Right lung (tissue), 5 donors: Measurements from ENCODE around the gene MZT2A. TPM values are rescaled to one million over a fixed set of nuclear protein-coding genes. Genes with fewer than 3 reads are reported as not detected.
"Not testable (repeated sequence)": the region's sequence is repeated elsewhere in the genome, so short reads cannot be mapped to it uniquely, and the experiment has no call there.

Experiments used
- DNase-seq, 2 donors: peaks; one replicate each; pipeline ENCODE4 v3.0.0-alpha.2; 2013
- polyA plus RNA-seq, 5 donors: library from polyadenylated mRNA; unstranded; fragments of 120-200 nt; gene quantifications; one replicate each; pipeline versions ENCODE4 v1.2.1 to v1.2.3, GENCODE V29; 2013; ENCODE audit warnings: inconsistent platforms in 1 of 5, low replicate concordance in 1 of 5; ENCODE audit not compliant: insufficient read length in 5 of 5, insufficient read depth in 1 of 5

The MZT2A gene
- polyA plus RNA-seq, 5 donors, result 31.7 to 85.8 (median 46.8) TPM

DNA sequence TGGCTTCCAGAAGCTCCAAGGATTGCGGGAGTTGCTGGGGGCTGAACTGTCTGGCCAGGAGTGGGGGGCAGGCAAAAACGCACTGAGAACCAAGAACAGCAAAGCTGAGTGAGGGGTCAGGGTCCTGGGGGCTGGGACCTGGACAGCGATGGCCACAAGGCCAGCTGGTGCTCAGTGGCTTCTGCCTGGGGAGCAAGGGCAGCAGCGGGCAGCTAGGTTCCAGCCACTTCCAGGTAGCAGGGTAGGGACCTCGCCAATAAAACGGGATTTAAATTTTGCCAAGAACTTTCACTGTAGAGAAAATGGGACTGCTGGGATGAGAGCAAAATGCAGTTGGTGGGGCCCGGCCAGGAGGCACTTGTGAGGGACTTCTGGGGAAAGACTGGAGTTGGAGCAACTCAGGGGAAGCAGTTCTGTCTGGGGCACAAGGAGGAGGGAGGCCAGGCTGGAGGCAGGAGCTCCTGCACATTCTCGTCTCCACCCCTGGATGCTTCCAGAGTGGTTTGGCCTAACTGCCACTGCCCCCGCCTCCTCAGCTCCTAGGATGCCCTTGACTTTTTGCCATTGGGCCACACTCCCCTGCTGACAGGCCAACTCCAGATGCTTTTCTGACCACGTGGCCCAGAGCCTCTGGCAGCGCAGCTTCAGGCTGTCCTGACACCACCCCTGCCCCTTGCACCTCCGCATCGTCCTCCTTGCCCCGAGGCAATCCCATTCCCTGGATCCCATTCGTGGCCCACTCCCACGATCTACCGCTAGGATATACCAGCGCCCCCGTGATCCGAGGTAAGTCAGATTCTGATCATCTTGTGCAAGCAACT, 30.0 kb upstream of the MZT2A start:
- DNase-seq, result no peak

DNA sequence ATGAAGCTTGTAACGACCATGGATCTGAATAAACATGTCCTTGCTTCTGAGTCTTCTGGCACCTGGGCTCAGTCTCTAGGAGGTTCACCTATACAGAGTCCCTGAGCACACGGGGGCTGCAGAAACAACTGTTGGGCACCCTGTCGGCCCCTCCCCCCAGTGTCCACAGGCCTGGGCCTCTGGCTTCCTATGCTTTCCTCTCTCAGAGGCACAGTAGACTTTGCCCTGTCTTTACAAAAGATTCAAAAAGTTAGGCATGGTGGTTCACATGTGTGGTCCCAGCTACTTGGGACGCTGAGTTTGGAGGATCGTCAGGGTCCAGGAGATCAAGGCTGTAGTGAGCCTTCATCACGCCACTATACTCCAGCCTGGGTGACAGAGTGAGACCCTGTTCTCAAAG, 29.3 kb upstream of the MZT2A start:
- not testable (repeated sequence) for DNase-seq

DNA sequence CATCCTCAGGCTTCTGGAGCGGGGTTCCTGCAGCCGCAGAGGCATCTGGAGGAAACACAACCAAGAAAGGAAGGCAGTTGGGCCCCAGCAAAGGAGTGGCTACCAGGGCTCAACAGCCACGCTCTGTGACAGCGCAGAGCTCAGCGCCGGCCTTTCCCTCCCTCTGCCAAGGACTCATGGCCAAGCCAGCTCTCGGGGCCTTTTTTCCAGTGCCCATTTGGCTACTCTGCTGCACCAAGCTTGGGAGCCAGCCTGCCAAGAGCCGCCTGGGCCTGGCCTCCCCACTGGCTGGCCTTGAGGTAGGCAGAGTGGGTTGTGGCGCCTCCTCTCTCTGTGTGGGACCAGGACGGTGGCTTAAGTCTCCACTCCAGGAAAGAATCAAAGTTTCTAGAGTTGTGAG, 28.3 kb upstream of the MZT2A start:
- no peak for DNase-seq

DNA sequence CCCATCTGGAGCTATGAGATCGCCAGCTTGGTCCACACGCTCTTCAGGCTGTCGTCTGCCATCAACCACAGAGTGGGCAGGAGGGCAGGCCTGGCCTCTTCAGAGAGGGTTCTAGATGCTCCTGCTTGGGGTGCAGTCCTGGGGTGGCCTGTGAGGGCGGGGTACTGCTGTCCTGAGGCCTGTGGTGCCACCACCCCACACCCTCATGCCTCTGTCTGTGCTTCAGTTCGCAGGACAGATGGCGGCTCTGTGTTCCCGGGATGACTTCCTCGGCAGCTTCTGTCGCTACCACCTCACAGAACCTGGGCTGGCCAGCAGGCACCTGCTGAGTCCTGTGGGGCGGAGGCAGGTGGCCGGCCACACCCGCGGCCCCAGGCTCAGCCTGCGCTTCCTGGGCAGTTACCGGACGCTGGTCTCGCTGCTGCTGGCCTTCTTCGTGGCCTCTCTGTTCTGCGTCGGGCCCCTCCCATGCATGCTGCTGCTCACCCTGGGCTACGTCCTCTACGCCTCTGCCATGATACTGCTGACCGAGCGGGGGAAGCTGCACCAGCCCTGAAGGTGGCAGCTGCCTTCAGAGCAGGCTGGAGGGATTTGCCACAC, 27.8 kb upstream of the MZT2A start:
- not testable (repeated sequence) for DNase-seq

DNA sequence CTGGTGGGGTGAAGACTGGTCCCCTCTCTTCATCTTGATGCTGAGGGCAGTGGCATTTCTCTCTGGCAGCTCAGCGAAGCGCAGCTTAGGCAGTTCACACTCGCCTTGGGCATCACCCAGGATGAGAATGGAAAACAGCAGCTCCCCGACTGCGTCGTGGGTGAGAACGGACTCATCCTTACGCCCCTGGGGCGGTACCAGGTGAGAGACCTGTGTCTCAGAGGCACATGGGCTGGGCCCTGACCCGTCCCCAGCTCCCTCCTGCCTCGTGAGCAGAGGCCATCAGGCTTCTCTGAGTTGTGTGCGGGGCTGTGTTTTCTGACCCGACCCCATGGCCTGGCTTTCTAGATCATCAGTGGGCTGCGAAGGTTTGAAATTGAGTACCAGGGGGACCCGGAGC, 27.3 kb upstream of the MZT2A start:
- no peak for DNase-seq

DNA sequence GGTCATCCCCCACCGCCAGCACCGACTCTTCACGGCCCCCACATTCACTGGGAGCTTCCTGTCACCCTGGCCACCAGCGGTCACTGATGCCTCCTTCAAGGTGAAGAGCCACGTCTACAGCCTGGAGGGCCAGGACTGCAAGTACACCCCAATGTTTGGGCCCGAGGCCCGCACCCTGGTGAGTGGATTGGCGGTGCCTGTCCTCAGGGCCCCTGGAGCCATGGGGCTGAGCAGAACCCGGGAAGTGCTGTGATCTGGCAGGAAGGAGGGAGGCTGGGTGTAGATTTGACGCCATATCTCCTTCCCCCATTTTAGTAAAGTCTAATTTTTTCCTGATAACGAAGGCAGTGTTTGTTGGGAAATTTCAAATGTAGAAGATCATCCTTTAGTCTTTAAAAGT, 26.3 kb upstream of the MZT2A start:
- DNase-seq, result not testable (repeated sequence)

DNA sequence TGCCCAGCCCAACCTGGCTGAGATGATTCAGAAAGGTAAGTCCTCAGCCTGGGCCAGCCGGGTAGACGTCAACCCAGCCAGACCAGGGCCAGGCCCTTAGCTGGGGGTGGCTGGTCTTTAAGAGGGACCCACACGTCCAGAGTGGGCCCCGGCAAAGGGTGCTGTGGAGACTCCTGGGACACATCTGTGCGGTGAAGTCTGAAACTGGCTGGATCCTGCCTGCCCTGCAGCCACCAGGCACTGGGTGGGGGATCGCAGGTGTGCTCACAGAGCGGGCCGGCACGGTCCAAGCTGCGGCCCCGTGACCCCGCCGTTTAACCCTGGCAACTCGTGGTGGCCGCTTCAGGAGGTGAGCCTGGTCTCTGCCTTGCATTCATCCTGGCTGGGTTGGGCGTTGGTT, 25.7 kb upstream of the MZT2A start:
- DNase-seq, result not testable (repeated sequence)

DNA sequence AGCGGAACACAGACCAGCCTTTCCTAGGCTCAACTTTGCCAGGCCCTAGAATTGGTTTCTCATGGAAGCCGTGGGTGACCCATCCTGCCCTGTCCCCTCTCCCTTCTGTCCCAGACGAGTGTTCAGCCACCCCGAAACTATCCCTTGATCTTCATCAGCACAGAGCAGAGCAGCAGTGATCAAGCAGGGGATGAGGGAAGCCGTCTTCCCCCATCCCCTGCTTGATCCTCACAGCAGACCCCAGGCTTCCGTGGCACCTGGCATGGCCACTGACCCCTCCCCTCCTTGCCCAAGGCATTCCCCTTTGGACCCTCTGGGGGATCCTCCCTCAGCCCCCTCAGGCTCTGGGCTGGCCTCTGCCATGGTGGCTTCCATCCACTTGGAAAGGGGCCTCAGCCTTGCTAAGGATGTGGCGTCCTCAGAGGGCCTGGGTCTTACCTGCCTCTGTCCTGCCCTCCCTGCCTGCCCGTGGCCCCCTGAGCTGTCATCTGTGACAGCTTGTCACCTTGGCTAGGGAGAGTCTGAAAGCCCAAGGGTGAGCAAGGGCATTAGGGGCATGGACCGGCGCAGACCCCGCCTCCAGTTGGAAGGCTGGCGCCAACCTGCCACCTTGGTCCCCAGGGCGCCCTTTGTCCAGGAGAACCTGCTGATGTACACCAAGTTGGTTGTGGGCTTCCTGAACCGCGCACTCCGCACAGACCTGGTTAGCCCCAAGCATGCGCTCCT, 25.1 kb upstream of the MZT2A start:
- DNase-seq, result no peak

DNA sequence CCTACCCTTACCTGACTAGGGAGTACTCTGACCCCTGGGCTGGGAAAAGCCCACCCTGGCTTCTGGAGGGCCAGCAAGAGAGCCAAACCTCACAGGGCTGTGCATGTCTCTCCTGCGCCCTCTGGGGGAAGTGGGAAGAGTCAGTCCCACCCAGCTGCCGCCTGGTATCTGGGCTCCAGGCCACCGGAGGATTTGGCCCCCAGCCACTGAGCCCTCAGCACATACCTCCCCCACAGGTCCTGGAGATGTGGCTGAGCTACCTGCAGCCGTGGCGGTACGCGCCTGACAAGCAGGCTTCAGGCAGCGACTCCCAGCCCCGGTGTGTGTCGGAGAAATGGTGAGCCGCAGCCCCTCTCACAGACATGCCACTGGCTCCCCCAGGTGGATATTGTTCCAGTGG, 24.4 kb upstream of the MZT2A start:
- not testable (repeated sequence) for DNase-seq

DNA sequence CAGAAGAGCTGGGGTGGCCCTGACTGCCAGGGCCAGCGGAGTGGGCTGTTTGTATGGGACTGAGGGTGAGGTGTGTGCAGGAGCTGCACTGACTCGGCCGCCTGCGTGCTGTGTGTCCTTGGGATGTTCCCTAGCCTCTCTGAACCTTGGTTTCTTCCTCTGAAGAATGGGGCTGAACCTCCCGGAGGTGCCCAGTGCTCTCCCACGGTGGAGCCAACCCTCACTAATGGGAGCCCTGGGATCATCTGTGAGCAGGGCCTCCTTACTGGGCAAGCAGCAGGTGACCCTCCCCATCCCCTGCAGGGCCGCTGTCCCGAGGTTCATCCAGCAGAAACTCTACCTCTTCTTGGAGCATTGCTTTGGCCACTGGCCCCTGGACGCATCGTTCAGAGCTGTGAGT, 23.8 kb upstream of the MZT2A start:
- no peak for DNase-seq

DNA sequence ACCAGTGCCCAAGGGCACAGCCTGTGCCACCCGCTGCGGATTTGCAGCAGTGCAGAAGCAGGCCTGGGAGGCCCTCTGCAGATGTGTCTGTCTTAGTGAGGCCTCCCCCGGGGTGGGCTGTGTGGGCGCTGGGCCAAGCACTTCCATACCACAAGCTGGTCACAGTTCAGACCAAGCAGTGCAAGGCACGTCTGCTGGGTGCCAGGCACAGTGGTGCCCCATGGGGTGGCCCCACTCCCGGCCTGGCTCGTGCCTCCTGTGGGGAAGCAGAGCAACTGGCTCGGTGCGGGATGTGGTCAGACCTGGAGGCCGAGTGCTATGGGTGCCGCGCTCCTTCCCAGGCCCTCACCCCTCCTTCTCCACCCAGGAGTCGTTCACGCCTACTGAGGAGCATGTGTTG, 23.0 kb upstream of the MZT2A start:
- DNase-seq, result not testable (repeated sequence)

DNA sequence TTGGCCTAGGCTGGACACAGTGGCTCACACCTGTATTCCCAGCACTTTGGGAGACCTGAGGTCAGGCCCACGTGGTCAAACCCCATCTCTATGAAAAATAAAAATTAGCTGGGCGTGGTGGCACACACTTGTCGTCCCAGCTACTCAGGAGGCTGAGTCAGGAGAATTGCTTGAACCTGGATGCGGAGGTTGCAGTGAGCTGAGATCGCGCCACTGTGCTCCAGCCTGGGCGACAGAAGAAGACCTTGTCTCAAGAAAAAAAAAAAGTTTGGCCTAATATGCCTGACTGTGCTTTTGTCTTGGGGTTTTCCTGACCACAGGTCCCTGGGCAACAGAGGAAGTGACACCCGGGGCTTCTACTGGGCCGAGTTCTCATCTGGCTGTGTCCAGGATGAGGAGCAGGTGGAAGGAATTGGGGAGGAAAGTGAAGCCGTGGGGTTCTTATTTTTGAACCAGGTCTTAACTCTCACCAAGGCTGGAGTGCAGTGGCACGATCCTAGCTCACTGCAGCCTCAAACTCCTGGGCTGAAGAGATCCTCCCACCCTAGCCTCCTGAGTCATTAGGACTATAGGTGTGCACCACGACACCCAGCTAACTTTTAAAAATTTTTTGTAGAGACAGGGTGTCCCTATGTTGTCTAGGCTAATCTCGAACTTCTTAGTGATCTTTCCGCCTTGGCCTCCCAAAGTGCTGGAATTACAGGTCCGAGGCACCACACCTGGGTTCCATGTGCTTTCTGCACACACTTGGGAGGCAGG, 22.4 kb upstream of the MZT2A start:
- DNase-seq, result not testable (repeated sequence)

DNA sequence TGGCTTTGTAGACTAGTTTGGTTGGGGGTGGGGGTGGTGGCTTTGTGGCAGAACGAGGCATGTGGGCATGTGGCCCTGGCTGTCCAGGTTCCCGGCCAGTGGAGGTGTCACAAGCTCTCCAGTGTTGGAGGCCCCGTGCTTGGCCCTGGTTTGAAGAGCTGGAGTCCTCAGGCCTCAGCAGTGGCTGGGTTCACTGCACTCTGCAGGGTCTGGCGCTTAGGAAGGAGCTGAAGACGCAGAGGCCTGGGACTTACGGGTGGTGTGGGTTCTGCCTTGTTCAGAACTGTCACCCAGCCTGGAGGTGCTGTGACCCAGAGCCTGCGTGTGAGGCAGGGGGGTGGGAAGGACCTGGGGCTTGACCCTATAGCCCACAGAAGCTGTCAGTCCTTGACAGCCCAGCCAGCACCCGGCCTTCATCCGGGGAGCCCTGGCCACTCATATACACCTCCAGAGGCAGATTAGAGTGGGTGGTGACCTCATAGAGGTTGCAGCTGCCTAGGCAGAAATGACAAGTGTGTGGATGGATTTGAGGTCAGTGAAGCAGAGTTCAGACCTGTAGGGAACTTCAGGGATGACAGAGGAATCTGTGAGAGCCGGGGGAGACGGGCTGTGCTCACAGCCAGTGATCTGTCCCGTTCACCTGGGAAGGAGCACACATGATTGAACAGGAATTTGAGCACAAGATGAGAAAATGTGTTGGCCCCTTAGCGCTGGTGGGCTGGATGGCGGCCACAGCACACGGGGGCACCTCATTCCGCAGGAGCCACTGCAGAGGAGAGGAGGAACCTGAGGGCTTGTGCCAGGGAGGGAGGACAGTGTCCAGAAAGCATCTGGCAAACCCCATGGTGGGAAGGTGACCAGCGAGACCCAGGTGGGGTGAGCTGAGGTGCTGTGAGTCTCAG, 20.0 kb upstream of the MZT2A start:
- DNase-seq, result not testable (repeated sequence)

DNA sequence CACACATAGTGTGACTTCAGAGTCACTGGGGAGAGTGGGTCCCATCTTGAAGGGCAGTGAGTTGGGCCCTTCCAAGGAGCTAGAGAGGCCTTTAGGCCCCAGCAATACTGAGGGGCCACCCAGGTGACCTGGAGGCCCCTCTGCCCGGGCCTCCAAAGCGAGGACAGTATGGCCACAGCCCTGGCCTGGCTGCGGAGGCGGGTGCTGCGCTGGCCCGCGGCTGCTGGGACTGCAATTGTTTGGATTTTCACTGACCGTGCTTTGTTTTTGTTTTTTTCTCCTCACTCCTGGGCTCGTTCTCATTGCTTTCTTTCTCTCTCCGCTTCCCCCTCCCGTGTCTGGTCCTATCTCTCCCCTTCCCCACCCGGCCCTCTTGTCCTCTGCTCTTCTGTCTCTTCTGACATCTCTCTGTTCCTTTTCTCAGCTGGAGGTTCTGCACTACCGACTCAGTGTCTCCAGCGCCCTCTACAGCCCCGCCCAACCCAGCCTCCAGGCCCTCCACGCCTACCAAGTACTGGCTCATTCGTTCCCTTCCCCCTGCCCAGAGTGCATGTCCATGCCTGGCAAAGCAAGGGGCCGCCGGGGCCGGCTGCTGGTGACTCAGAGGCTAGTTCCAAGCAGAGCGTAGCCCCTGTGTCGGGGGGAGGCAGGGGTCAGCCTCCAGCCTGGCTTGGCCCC, 19.2 kb upstream of the MZT2A start:
- DNase-seq, result not testable (repeated sequence)

DNA sequence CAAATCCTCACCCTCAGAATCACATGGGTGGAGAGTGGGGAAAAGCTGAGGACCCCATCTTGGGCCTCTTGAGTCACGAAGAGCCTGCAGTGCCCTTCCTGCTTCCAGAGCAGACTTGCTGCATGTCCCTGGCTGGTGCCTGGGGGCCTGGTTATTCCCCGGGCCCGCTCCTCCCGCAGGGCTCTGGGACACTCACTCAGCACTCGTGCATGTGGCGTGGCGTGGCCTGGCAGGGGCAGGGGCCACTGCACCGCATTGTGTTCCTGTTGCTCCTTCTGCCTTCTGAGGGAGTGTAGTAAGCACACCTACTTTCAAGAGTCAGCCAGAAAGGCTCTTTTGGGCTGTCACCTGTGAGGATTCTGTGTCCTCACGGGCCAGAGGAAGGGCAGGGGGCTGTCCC, 17.4 kb upstream of the MZT2A start:
- DNase-seq, result no peak

DNA sequence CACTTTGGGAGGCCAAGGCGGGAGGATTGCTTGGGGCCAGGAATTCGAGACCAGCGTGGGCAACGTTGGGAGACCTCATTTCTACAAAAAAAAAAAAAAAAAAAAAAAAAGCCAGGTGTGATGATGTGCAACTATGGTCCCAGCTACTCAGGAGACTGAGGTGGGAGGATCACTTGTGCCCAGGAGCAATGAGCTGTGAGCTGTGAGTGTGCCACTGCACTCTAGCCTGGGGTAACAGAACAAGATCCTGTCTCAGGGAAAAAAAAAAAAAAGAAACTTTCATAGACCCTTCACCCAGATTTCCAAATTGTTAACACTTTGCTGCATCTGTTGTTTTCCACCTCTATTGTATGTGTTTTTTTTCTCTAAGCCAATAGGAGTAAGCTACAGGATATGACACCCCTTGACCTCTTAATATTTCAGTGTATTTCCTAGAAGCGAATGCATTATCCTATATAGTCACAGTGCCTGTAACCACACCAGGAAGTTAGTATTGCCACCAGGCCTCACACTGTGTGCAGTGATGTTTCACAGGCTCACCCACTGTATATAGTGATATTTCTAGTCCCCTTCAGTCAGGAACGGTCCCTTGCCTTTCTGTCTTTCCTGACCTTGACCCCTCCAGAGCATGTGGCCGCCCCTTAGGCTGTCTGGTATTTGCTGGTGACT, 12.0 kb upstream of the MZT2A start:
- DNase-seq, result not testable (repeated sequence)

DNA sequence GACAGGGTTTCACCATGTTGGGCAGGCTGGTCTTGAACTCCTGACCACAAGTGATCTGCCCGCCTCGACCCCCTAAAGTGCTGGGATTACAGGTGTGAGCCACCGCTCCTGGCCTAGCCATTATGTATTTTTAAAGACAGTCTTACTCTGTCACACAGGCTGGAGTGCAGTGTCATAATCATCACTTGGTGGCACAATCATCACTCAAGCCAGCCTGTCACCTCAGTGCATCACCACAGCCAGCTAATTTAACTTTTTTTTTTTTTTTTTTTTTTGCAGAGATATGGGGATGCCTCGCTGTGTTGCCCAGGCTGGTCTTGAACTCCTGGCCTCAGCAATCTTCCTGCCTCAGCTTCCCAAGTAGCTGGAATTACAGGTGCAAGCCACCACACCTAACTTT, 11.4 kb upstream of the MZT2A start:
- not testable (repeated sequence) for DNase-seq

DNA sequence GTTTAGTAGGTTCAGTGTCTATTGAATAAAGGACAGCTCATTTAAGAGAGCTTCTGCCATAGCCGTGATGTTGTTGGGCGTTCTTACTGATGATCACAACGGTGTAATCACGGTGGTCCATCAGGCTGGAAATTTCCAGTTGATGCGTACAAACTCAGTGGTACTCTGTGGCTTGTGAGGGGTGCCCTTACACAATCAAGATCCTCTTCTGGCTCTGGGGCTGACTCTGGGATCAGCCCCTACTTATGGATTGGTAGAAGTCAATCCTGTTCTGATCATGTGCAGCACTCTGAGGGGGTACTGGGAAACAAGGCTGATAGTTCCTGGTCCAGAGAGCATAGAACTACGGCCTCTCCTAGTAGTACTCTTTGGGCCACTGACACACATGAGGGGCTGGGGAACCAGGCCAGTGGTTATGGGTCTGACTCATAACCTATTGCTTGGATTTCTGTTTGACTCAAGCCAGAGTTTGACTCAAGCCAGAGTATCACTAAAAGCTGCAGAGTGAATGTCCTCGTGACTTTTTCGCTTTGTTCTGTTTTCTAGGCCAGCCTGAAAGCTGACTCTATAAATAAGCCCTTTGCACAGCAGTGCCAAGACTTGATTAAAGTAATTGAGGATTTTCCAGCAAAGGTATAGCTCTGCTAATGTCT, 6.2 kb upstream of the MZT2A start:
- not testable (repeated sequence) for DNase-seq

DNA sequence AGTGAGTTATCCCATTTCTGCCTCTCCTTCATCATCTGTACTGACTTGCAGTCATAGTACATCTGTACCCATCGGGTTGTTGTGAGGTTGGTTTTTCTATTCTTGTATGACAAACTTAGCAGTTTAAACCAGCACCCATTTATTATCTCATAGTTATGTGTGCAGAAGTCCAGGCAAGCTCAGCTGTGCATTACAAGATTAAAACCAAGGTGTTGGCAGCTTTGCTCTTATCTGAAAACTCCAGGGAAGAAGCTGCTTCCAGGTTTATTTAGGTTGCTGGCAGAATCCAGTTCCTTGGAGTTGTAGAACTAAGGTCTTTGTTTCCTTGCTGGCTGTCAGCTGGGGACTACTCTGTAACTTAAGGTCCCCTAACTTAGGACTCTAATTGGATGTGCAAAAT, 3.3 kb upstream of the MZT2A start:
- not testable (repeated sequence) for DNase-seq
